ENCODE measurements around the gene CMSS1.
A peak's percentile ranks its signal among the peaks of the same experiment; 100 is the strongest.

Gene CMSS1

GRCh38 chr3:99817437-99818240 lies at the start of gene CMSS1:
Gene CMSS1 (plus strand): TSS chr3:99817862.
- DNase-seq, result peak; percentile 90

GRCh38 chr3:99768126-99768525 lies 49.5 kb upstream of the CMSS1 start:
- DNase-seq, result no peak

- DNase-seq, result no peak
Measured at GRCh38 chr3:99768808-99769501, 48.7 kb upstream of the CMSS1 start.

- DNase-seq, result no peak
Measured at GRCh38 chr3:99772171-99772570, 45.5 kb upstream of the CMSS1 start.

GRCh38 chr3:99772671-99773070 lies 45.0 kb upstream of the CMSS1 start:
- no peak for DNase-seq

- DNase-seq, result no peak
Measured at GRCh38 chr3:99774467-99774866, 43.2 kb upstream of the CMSS1 start.

- DNase-seq, result no peak
Measured at GRCh38 chr3:99776516-99777209, 41.0 kb upstream of the CMSS1 start.

GRCh38 chr3:99777210-99777549 lies 40.5 kb upstream of the CMSS1 start:
- DNase-seq, result no peak

- DNase-seq, result no peak
Measured at GRCh38 chr3:99777708-99778107, 40.0 kb upstream of the CMSS1 start.

- no peak for DNase-seq
Measured at GRCh38 chr3:99780749-99781148, 36.9 kb upstream of the CMSS1 start.

- DNase-seq, result no peak
Measured at GRCh38 chr3:99781761-99782160, 35.9 kb upstream of the CMSS1 start.

- no peak for DNase-seq
Measured at GRCh38 chr3:99783011-99783573, 34.6 kb upstream of the CMSS1 start.

GRCh38 chr3:99789011-99789721 lies 28.5 kb upstream of the CMSS1 start:
- peak; percentile 43 for DNase-seq

- DNase-seq, result no peak
Measured at GRCh38 chr3:99794485-99794884, 23.2 kb upstream of the CMSS1 start.

- DNase-seq, result no peak
Measured at GRCh38 chr3:99795573-99795972, 22.1 kb upstream of the CMSS1 start.

- DNase-seq, result no peak
Measured at GRCh38 chr3:99799422-99799821, 18.2 kb upstream of the CMSS1 start.

GRCh38 chr3:99803297-99803696 lies 14.4 kb upstream of the CMSS1 start:
- DNase-seq, result no peak

GRCh38 chr3:99805160-99805559 lies 12.5 kb upstream of the CMSS1 start:
- no peak for DNase-seq

GRCh38 chr3:99808163-99808794 lies 9.4 kb upstream of the CMSS1 start:
- DNase-seq, result no peak

GRCh38 chr3:99809565-99809964 lies 8.1 kb upstream of the CMSS1 start:
- DNase-seq, result no peak

GRCh38 chr3:99810403-99810802 lies 7.3 kb upstream of the CMSS1 start:
- DNase-seq, result no peak

GRCh38 chr3:99817047-99817436 lies 620 bp upstream of the CMSS1 start:
- no peak for DNase-seq
